Measurements from ENCODE around the gene LCE4A.

The LCE4A gene

GRCh38 chr1:152728986-152729385, 21.0 kb downstream of the LCE4A start:
- DNase-seq (ENCODE audit: insufficient read length, low spot score), result no peak
- TF ChIP-seq POLR2A (IDR thresholded peaks at IDR 0.05; ENCODE audit: low read depth, low read length), result no peak
- FAIRE-seq, result no peak

DNA sequence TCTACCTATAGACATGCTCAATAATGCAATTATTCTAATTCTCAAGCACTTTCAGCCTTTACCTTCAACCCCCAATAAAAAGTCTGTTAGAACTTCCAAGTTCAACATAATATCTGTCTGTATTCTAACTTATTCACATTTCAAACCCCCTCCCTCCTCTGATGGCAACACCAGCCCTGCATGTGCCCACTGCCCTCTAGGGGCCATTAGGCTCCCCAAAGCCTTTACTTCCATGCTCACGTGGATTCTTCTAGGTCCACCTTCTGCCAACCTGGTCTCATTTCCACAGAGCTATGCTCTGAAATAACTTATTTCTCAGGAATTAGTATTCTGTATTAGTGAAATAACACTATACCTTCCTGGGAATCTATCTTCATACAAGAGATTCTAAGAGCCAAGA, 27.7 kb downstream of the LCE4A start:
- TF ChIP-seq POLR2A (IDR thresholded peaks at IDR 0.05; ENCODE audit: low read depth, low read length), result no peak
- DNase-seq (ENCODE audit: insufficient read length, low spot score) (no peak), FAIRE-seq (no peak)

DNA sequence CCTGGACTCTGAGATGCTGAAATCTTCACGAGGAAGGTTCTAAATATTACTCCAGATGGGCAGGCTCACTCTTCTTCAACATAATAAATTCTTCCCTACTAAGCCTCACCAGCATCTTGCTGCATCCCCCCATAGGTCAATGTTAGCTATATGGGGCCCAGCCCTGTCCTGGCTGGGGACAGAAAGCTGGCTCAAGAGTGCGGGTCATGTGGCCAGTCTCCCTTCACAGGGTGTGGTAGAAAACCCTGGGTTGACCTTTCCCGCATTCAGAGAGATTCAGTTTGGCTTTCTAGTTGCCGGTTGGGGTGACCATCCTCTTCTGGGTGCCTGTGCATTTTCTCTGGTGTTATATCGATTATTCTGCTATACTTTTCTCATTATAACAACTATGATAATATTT, 30.0 kb downstream of the LCE4A start:
- FAIRE-seq (no peak), DNase-seq (ENCODE audit: insufficient read length, low spot score) (no peak)
- no peak for TF ChIP-seq POLR2A (IDR thresholded peaks at IDR 0.05; ENCODE audit: low read depth, low read length)

DNA sequence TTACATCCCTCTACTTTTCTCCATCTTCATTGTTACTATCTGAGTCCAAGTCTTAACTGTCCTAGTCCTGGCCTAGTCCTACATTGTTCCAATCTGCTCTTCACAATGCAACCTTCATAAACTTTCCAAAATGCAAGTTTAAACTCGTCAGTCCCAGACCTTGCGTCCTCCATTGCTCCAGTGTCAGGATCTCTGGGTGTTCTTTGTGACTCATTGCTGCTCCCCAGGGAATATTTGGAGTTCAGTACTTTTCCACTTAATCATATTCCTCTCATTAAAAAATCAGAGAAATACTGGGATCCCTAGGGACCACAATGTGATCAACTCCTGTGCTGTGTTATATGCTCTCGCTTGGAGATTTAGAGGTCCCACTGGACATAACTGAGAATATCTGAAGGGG, 31.9 kb downstream of the LCE4A start:
- FAIRE-seq, result no peak
- no peak for TF ChIP-seq POLR2A (IDR thresholded peaks at IDR 0.05; ENCODE audit: low read depth, low read length)
- DNase-seq (ENCODE audit: insufficient read length, low spot score), result no peak

GRCh38 chr1:152741656-152742055, 33.7 kb downstream of the LCE4A start:
- no peak for FAIRE-seq
- no peak for TF ChIP-seq POLR2A (IDR thresholded peaks at IDR 0.05; ENCODE audit: low read depth, low read length)
- no peak for DNase-seq (ENCODE audit: insufficient read length, low spot score)

DNA sequence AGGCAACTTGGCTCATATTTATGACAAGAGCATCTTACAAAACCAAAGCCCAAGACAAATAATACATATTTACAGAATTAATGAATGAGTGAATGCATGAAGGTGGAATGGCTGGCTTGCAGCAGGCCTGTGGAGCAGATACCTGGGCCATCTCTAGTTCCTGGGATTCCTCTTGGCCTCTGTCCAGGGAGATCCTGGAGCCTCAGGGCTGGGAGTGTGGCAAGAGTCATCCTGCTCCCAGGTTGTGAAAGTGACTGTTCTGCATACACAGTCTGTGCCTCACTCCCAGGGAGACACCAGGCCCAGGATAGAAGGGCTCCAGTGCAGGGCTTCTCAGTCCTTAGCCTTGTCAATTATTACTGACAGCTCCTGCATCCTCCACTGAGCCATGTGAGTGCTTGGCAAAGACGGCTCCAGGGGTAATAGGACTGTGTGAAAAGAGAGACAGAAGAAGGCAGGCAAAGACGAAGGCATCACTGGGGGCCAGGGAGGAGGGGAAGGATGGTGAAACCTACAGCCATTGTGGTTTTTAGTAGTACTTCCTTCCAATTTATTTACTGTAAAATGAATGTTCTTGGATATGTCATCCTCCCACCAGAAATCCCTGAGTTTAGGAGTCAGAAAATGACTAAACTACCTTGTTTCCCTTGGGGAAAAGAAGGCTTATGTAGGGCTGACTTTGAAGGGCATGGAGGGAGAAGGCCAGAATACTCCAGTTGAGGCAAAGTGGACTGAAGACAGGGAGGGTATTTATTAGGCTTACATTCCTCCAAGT, 35.6 kb downstream of the LCE4A start:
- FAIRE-seq (no peak), DNase-seq (ENCODE audit: insufficient read length, low spot score) (no peak)
- TF ChIP-seq POLR2A (IDR thresholded peaks at IDR 0.05; ENCODE audit: low read depth, low read length), result no peak

- DNase-seq (ENCODE audit: insufficient read length, low spot score), result peak; percentile 7
- FAIRE-seq, result no peak
- TF ChIP-seq POLR2A (IDR thresholded peaks at IDR 0.05; ENCODE audit: low read depth, low read length), result no peak
Measured at GRCh38 chr1:152745289-152745704, 37.3 kb downstream of the LCE4A start.

DNA sequence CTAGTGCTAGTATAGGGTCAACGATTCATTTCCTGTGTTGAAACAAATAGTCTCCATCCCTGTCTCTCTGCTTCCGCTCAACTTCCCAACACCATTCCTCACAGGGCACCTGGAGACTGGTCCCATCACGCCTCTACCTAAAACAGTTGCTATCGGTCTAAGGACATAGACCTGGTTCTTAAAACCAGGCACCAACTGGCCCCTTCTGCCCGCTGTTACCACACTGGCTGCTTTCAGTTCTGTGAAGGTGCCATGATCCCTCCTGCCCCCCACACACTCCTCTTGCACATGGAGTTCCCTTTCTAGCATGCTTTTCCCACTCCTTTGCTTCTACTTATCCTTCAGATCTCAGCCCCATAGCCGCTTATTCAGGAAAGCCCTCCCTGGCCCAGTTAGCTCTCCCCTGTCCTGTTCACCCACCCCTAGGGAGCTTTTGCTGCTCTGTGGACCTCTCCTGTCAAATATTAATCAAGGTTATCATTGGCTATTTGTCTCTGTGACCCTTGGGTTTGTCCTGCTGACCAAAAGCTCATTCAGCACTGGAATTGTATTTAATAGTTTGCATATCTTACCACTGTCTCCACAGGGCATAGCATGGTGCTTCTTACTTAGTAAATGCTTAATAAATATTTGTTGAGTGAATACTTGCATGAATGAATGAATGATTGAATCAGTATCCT, 37.9 kb downstream of the LCE4A start:
- DNase-seq (ENCODE audit: insufficient read length, low spot score), result no peak
- no peak for FAIRE-seq
- TF ChIP-seq POLR2A (IDR thresholded peaks at IDR 0.05; ENCODE audit: low read depth, low read length), result no peak

- no peak for FAIRE-seq
- TF ChIP-seq POLR2A (IDR thresholded peaks at IDR 0.05; ENCODE audit: low read depth, low read length), result no peak
Measured at GRCh38 chr1:152747831-152748230, 39.9 kb downstream of the LCE4A start.

GRCh38 chr1:152752225-152752624, 44.3 kb downstream of the LCE4A start:
- peak; percentile 12 for DNase-seq (ENCODE audit: insufficient read length, low spot score)
- FAIRE-seq, result peak; percentile 71
- TF ChIP-seq POLR2A (IDR thresholded peaks at IDR 0.05; ENCODE audit: low read depth, low read length), result no peak

More at GRCh38 chr1:152747831-152748230, 39.9 kb downstream of the LCE4A start:
- no peak for DNase-seq (ENCODE audit: insufficient read length, low spot score)

- TF ChIP-seq POLR2A (IDR thresholded peaks at IDR 0.05; ENCODE audit: low read depth, low read length), result no peak
- no peak for DNase-seq (ENCODE audit: insufficient read length, low spot score)
- no peak for FAIRE-seq
Measured at GRCh38 chr1:152753586-152753985, 45.6 kb downstream of the LCE4A start.

- FAIRE-seq (no peak), DNase-seq (ENCODE audit: insufficient read length, low spot score) (no peak)
- TF ChIP-seq POLR2A (IDR thresholded peaks at IDR 0.05; ENCODE audit: low read depth, low read length), result no peak
Measured at GRCh38 chr1:152756872-152757271, 48.9 kb downstream of the LCE4A start.

GRCh38 chr1:152757747-152758146, 49.8 kb downstream of the LCE4A start, which contains the start of gene KPRP:
KPRP (plus strand) TSS chr1:152758025; CDS start chr1:152759589, 1,564 bp downstream.
- no peak for TF ChIP-seq POLR2A (IDR thresholded peaks at IDR 0.05; ENCODE audit: low read depth, low read length)
- no peak for DNase-seq (ENCODE audit: insufficient read length, low spot score)
- FAIRE-seq, result no peak

DNA sequence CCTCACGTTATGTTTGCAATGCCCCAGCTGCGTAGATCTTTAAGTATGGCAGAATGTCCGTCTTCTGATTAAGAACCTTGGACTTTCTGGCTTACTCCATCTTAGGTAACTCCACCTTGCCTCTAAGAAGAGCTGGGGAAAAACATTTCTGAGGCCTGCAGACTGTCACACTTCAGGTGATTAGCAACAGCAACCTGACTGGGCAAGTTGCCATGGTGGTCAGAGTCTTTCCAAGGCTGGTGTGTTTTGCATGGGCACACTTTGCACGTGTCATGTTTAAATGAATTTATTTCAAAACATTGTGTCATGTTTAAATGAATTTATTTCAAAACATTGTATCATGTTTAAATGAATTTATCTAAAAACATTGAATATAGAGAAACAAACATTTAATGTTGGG, 50.7 kb downstream of the LCE4A start:
- no peak for TF ChIP-seq POLR2A (IDR thresholded peaks at IDR 0.05; ENCODE audit: low read depth, low read length)
- no peak for FAIRE-seq

More for the DNA sequence above, 50.7 kb downstream of the LCE4A start:
- DNase-seq (ENCODE audit: insufficient read length, low spot score), result no peak
